OCI-LY7 (cell line): ENCODE data around the gene MYOZ2. TPM values are rescaled to one million over a fixed set of nuclear protein-coding genes. Genes with fewer than 3 reads are reported as not detected.

ENCODE experiments used
- Bru-seq: library from RNA; stranded (reverse); fragments of 400-500 nt; gene quantifications from one replicate; lab custom pipeline; 2021; lab: Mats Ljungman, UMichigan
- BruChase-seq, 2 experiments: library from RNA; stranded (reverse); fragments of 400-500 nt; gene quantifications; one replicate each; lab custom pipeline; 2021; lab: Mats Ljungman, UMichigan
- BruUV-seq: library from RNA; stranded (reverse); fragments of 400-500 nt; replicated peaks from 2 replicates; lab custom pipeline; 2021; lab: Mats Ljungman, UMichigan
- CTCF ChIA-PET: fragments of 300-600 bp; sonication (Branson Sonifier 250); formaldehyde crosslinking; loops from one replicate; lab custom pipeline; 2022; ENCODE audit warnings: antibody characterized with exemption; ENCODE audit not compliant: unreplicated experiment; lab: Charles Lee
- POLR2A ChIA-PET: fragments of 300-600 bp; sonication (Branson Sonifier 250); formaldehyde crosslinking; loops from one replicate; lab custom pipeline; 2022; ENCODE audit warnings: antibody characterized with exemption; lab: Charles Lee
- DNase-seq: peaks from one replicate; pipeline ENCODE4 v3.0.0-alpha.2; 2015; ENCODE audit warnings: low spot score
- H2AFZ ChIP-seq: fragments of 200-600 bp; sonication (generic), shearing (Covaris generic); 2 replicates; pipeline ENCODE4 v1.6.1; 2014; ENCODE audit warnings: mild to moderate bottlenecking, antibody characterized with exemption, low read length, moderate library complexity
- H3K27ac ChIP-seq: fragments of 200-600 bp; sonication (generic); 2 replicates; pipeline ENCODE4 v1.5.1; 2014; ENCODE audit warnings: mixed run types, low read depth, mild to moderate bottlenecking, moderate library complexity, low read length, inconsistent platforms; ENCODE audit not compliant: poor library complexity, severe bottlenecking
- H3K36me3 ChIP-seq: fragments of 200-600 bp; sonication (generic); 2 replicates; pipeline ENCODE4 v1.6.1; 2014; ENCODE audit warnings: mild to moderate bottlenecking, antibody characterized with exemption, low read length, moderate library complexity, mixed read lengths; ENCODE audit not compliant: insufficient read depth
- H3K4me1 ChIP-seq: fragments of 200-600 bp; sonication (generic); 2 replicates; pipeline ENCODE4 v1.5.1; 2014; ENCODE audit warnings: mild to moderate bottlenecking, low read length; ENCODE audit not compliant: insufficient read depth, poor library complexity, severe bottlenecking
- H3K4me2 ChIP-seq: fragments of 200-600 bp; sonication (generic); 2 replicates; pipeline ENCODE4 v1.6.1; 2014; ENCODE audit warnings: mild to moderate bottlenecking, low read length
- H3K4me3 ChIP-seq: fragments of 200-600 bp; sonication (generic); 2 replicates; pipeline ENCODE4 v1.5.1; 2014; ENCODE audit warnings: mild to moderate bottlenecking, low read depth, low read length; ENCODE audit not compliant: poor library complexity, severe bottlenecking
- H3K79me2 ChIP-seq: fragments of 200-600 bp; sonication (generic); 2 replicates; pipeline ENCODE4 v1.6.1; 2016; ENCODE audit warnings: low read depth, mild to moderate bottlenecking, low read length, moderate library complexity, mixed read lengths; ENCODE audit not compliant: insufficient read depth
- H3K9me2 ChIP-seq: fragments of 200-600 bp; sonication (generic); 2 replicates; pipeline ENCODE4 v1.6.1; 2016; ENCODE audit warnings: mild to moderate bottlenecking, low read length, mixed read lengths; ENCODE audit not compliant: insufficient read depth
- H3K9me3 ChIP-seq: fragments of 200-600 bp; sonication (generic); 2 replicates; pipeline ENCODE4 v1.6.1; 2014; ENCODE audit warnings: mild to moderate bottlenecking, mixed run types, low read length, mixed read lengths
- H4K20me1 ChIP-seq: fragments of 200-600 bp; sonication (generic); 2 replicates; pipeline ENCODE4 v1.6.1; 2014; ENCODE audit warnings: mild to moderate bottlenecking, antibody characterized with exemption, low read length, moderate library complexity, mixed read lengths; ENCODE audit not compliant: insufficient read depth
- CTCF ChIP-seq: fragments of 200-600 bp; sonication (generic); conservative IDR thresholded peaks from 2 replicates; pipeline ENCODE4 v1.5.1; 2014; ENCODE audit warnings: mild to moderate bottlenecking, antibody characterized with exemption, low read length, moderate library complexity, mixed read lengths
- EZH2phosphoT487 ChIP-seq: fragments of 200-600 bp; sonication (generic); IDR thresholded peaks from 2 replicates; pipeline ENCODE4 v1.6.1; 2018; ENCODE audit warnings: low read depth, borderline replicate concordance, mild to moderate bottlenecking, mixed run types, antibody characterized with exemption, low read length, moderate library complexity, mixed read lengths
- intact Hi-C: fragments of 100-400 bp; cut with micrococcal nuclease; formaldehyde crosslinking; loops from one replicate; pipeline ENCODE4 v1.10.0; 2022; ENCODE audit not compliant: unreplicated experiment
- long read RNA-seq: library from polyadenylated mRNA; stranded (forward); transcript quantifications from one replicate; pipeline ENCODE4 v2.0.0, GENCODE V29; 2022
- total RNA-seq, 2 experiments: library from RNA; depleted of rRNA in 1 of 2; stranded (reverse); fragments of >200 nt in 1 of 2; shearing (Covaris generic) in 1 of 2; gene quantifications; 2 replicates each; pipeline ENCODE4 v1.2.3, GENCODE V29; 2014 to 2022

Gene MYOZ2
- total RNA-seq (2014; rRNA removed; shearing (Covaris generic)) (not detected in 2 replicates), total RNA-seq (2022) (not detected in 2 replicates), Bru-seq, nascent RNA (not detected), BruChase-seq, experiment 1, labeled RNA remaining after a 6-hour chase (not detected), BruChase-seq, experiment 2, labeled RNA remaining after a 2-hour chase (not detected)
- long read RNA-seq, result 0 reads

DNA sequence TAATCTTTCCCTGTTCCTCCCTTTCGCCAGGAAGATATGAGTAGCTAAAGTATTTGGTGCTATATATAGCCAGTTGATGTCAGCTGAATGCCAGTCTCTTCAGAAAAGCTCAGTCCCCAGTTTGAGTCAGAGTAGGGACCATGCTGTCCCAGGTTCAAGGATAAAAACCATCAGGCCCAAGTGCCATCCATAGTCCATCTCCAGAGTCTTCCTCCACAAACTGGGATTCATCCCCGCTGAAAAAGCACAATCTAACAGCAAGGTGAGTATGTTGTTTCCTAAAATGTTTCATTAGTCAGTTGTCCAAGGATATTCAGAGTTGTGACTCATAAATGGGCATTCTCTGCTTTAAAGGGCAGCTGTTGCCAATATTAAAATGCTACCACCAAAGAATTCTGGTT lies at the start of gene MYOZ2:
Gene MYOZ2 (plus strand): TSS at position 112 of the 401 bp plus-strand sequence. CDS start 694 bp downstream, outside the sequence.
- ChIA-PET CTCF (no interaction called here), POLR2A (interaction anchor here (1.1 kb wide), 1 partner anchor 98 kb away, joined by 4 read pairs; no protein-coding TSS in a partner anchor)
- 0 out of 2 replicates have a peak within 1 kb of the TSS, but pooled peaks have one; percentile 20 for H2AFZ ChIP-seq
- H3K27ac ChIP-seq, result no peak within 1 kb of the TSS
- no peaks in the 10 kb centered on the region for H3K36me3 ChIP-seq
- no peaks in the 10 kb centered on the region for H3K79me2 ChIP-seq
- BruUV-seq, result no TSS peak
- intact Hi-C loops, result no loop called here
- H3K9me3 ChIP-seq, result no peaks in the 10 kb centered on the region
- TF ChIP-seq EZH2phosphoT487 (no peak), CTCF (no peak)
- H4K20me1 ChIP-seq, result no peaks in the 10 kb centered on the region
- H3K4me3 ChIP-seq, result no peak within 1 kb of the TSS
- H3K4me2 ChIP-seq, result no peak within 1 kb of the TSS
- peaks cover 22% of the 10 kb centered on the region for H3K4me1 ChIP-seq
- no peak for DNase-seq
- no peaks in the 10 kb centered on the region for H3K9me2 ChIP-seq

- H3K27ac ChIP-seq, result no peak overlapping the region
- no peak overlapping the region for H3K4me2 ChIP-seq
- no peaks in the 10 kb centered on the region for H3K9me2 ChIP-seq
- H3K9me3 ChIP-seq, result no peaks in the 10 kb centered on the region
- ChIA-PET CTCF (no interaction called here), POLR2A (interaction anchor here (0.6 to 0.8 kb wide), 3 partner anchors 34 to 1552 kb away, joined by 3 read pairs; no protein-coding TSS in a partner anchor)
- intact Hi-C loops, result no loop called here
- H3K4me3 ChIP-seq, result no peak overlapping the region
- BruUV-seq, result no TSS peak
- no peak overlapping the region for H2AFZ ChIP-seq
- DNase-seq, result no peak
- no peaks in the 10 kb centered on the region for H3K36me3 ChIP-seq
- no peaks in the 10 kb centered on the region for H4K20me1 ChIP-seq
- no peaks in the 10 kb centered on the region for H3K79me2 ChIP-seq
- TF ChIP-seq EZH2phosphoT487 (no peak), CTCF (peak; percentile 60)
- peaks cover 16% of the 10 kb centered on the region for H3K4me1 ChIP-seq
These were observed 48.5 kb upstream of the MYOZ2 start for GRCh38 chr4:119087121-119087520.

GRCh38 chr4:119087656-119088055 lies 48.0 kb upstream of the MYOZ2 start:
- no TSS peak for BruUV-seq
- Histone ChIP-seq H3K27ac (no peak overlapping the region), H2AFZ (no peak overlapping the region), H3K4me1 (peaks cover 16% of the 10 kb centered on the region), H3K36me3 (no peaks in the 10 kb centered on the region), H4K20me1 (no peaks in the 10 kb centered on the region), H3K79me2 (no peaks in the 10 kb centered on the region), H3K9me3 (no peaks in the 10 kb centered on the region), H3K4me3 (no peak overlapping the region), H3K9me2 (no peaks in the 10 kb centered on the region), H3K4me2 (no peak overlapping the region)
- intact Hi-C loops, result no loop called here
- ChIA-PET POLR2A (interaction anchor here (0.6 to 0.8 kb wide), 2 partner anchors 105 to 127 kb away, joined by 3 read pairs; no protein-coding TSS in a partner anchor), CTCF (no interaction called here)
- TF ChIP-seq CTCF (no peak), EZH2phosphoT487 (no peak)
- DNase-seq, result no peak
